ENCODE measurements around the gene SLC6A11. TPM values are rescaled to one million over a fixed set of nuclear protein-coding genes. Genes with fewer than 3 reads are reported as not detected.

Gene SLC6A11
- total and polyA plus RNA-seq, 2 donors: 0.05 to 0.18 TPM

- no peak overlapping the region for H3K27ac ChIP-seq (ENCODE audit: low read depth in 1 of 2, low read length in 1 of 2)
- no peaks in the 10 kb centered on the region for H3K36me3 ChIP-seq (ENCODE audit: control insufficient read depth in 2 of 2, insufficient read depth in 2 of 2, low read length in 1 of 2)
- H3K4me1 ChIP-seq (ENCODE audit: control insufficient read depth in 2 of 2, insufficient read depth in 2 of 2, low read length in 2 of 2): no peaks in the 10 kb centered on the region
- no peak for DNase-seq (ENCODE audit: low read depth in 6 of 9, low spot score in 9 of 9)
- H3K9me3 ChIP-seq (ENCODE audit: control insufficient read depth in 2 of 2, insufficient read depth in 1 of 2, low read length in 1 of 2): no peaks in the 10 kb centered on the region
- H3K27me3 ChIP-seq (ENCODE audit: control insufficient read depth in 2 of 2, insufficient read depth in 1 of 2, low read length in 1 of 2): no peaks in the 10 kb centered on the region
- H3K4me3 ChIP-seq (ENCODE audit: low read length in 2 of 2): no peak overlapping the region
These were observed 29.4 kb upstream of the SLC6A11 start for GRCh38 chr3:10786640-10787039.

GRCh38 chr3:10788451-10788850 lies 27.6 kb upstream of the SLC6A11 start:
- Histone ChIP-seq H3K9me3 (ENCODE audit: control insufficient read depth in 2 of 2, insufficient read depth in 1 of 2, low read length in 1 of 2) (no peaks in the 10 kb centered on the region), H3K27me3 (ENCODE audit: control insufficient read depth in 2 of 2, insufficient read depth in 1 of 2, low read length in 1 of 2) (no peaks in the 10 kb centered on the region), H3K4me1 (ENCODE audit: control insufficient read depth in 2 of 2, insufficient read depth in 2 of 2, low read length in 2 of 2) (no peaks in the 10 kb centered on the region), H3K36me3 (ENCODE audit: control insufficient read depth in 2 of 2, insufficient read depth in 2 of 2, low read length in 1 of 2) (no peaks in the 10 kb centered on the region), H3K4me3 (ENCODE audit: low read length in 2 of 2) (no peak overlapping the region), H3K27ac (ENCODE audit: low read depth in 1 of 2, low read length in 1 of 2) (no peak overlapping the region)
- 36% methylated on average over 1 of the region's 1 CpG for WGBS
- no peak for DNase-seq (ENCODE audit: low read depth in 6 of 9, low spot score in 9 of 9)

- 96% methylated on average over 1 of the region's 1 CpG for WGBS
- Histone ChIP-seq H3K9me3 (ENCODE audit: control insufficient read depth in 2 of 2, insufficient read depth in 1 of 2, low read length in 1 of 2) (no peaks in the 10 kb centered on the region), H3K27ac (ENCODE audit: low read depth in 1 of 2, low read length in 1 of 2) (no peak overlapping the region), H3K36me3 (ENCODE audit: control insufficient read depth in 2 of 2, insufficient read depth in 2 of 2, low read length in 1 of 2) (no peaks in the 10 kb centered on the region), H3K27me3 (ENCODE audit: control insufficient read depth in 2 of 2, insufficient read depth in 1 of 2, low read length in 1 of 2) (no peaks in the 10 kb centered on the region), H3K4me3 (ENCODE audit: low read length in 2 of 2) (no peak overlapping the region), H3K4me1 (ENCODE audit: control insufficient read depth in 2 of 2, insufficient read depth in 2 of 2, low read length in 2 of 2) (no peaks in the 10 kb centered on the region)
- no peak for DNase-seq (ENCODE audit: low read depth in 6 of 9, low spot score in 9 of 9)
These were observed 25.3 kb upstream of the SLC6A11 start for GRCh38 chr3:10790713-10791112.

- 92% methylated on average over 4 of the region's 4 CpGs for WGBS
These were observed 23.8 kb upstream of the SLC6A11 start for GRCh38 chr3:10792208-10792607.

GRCh38 chr3:10798600-10799367 lies 17.2 kb upstream of the SLC6A11 start:
- Histone ChIP-seq H3K9me3 (ENCODE audit: control insufficient read depth in 2 of 2, insufficient read depth in 1 of 2, low read length in 1 of 2) (no peaks in the 10 kb centered on the region), H3K27me3 (ENCODE audit: control insufficient read depth in 2 of 2, insufficient read depth in 1 of 2, low read length in 1 of 2) (peaks cover 0 to 2% of the 10 kb centered on the region in 2 donors), H3K4me3 (ENCODE audit: low read length in 2 of 2) (no peak overlapping the region), H3K36me3 (ENCODE audit: control insufficient read depth in 2 of 2, insufficient read depth in 2 of 2, low read length in 1 of 2) (no peaks in the 10 kb centered on the region), H3K27ac (ENCODE audit: low read depth in 1 of 2, low read length in 1 of 2) (no peak overlapping the region), H3K4me1 (ENCODE audit: control insufficient read depth in 2 of 2, insufficient read depth in 2 of 2, low read length in 2 of 2) (no peaks in the 10 kb centered on the region)
- no peak for DNase-seq (ENCODE audit: low read depth in 6 of 9, low spot score in 9 of 9)
- WGBS: 84% methylated on average over 5 of the region's 5 CpGs

More at GRCh38 chr3:10792208-10792607, 23.8 kb upstream of the SLC6A11 start:
- Histone ChIP-seq H3K9me3 (ENCODE audit: control insufficient read depth in 2 of 2, insufficient read depth in 1 of 2, low read length in 1 of 2) (no peaks in the 10 kb centered on the region), H3K36me3 (ENCODE audit: control insufficient read depth in 2 of 2, insufficient read depth in 2 of 2, low read length in 1 of 2) (no peaks in the 10 kb centered on the region), H3K27ac (ENCODE audit: low read depth in 1 of 2, low read length in 1 of 2) (no peak overlapping the region), H3K4me1 (ENCODE audit: control insufficient read depth in 2 of 2, insufficient read depth in 2 of 2, low read length in 2 of 2) (no peaks in the 10 kb centered on the region), H3K27me3 (ENCODE audit: control insufficient read depth in 2 of 2, insufficient read depth in 1 of 2, low read length in 1 of 2) (no peaks in the 10 kb centered on the region), H3K4me3 (ENCODE audit: low read length in 2 of 2) (no peak overlapping the region)
- DNase-seq (ENCODE audit: low read depth in 6 of 9, low spot score in 9 of 9): no peak

- no peak for DNase-seq (ENCODE audit: low read depth in 6 of 9, low spot score in 9 of 9)
- WGBS: 88% methylated on average over 2 of the region's 2 CpGs
- no peak overlapping the region for H3K27ac ChIP-seq (ENCODE audit: low read depth in 1 of 2, low read length in 1 of 2)
These were observed 11.8 kb upstream of the SLC6A11 start for GRCh38 chr3:10804183-10804648.

GRCh38 chr3:10806006-10806405 lies 10.0 kb upstream of the SLC6A11 start:
- no peak overlapping the region for H3K4me3 ChIP-seq (ENCODE audit: low read length in 2 of 2)
- no peaks in the 10 kb centered on the region for H3K9me3 ChIP-seq (ENCODE audit: control insufficient read depth in 2 of 2, insufficient read depth in 1 of 2, low read length in 1 of 2)
- no peak overlapping the region for H3K27ac ChIP-seq (ENCODE audit: low read depth in 1 of 2, low read length in 1 of 2)
- H3K27me3 ChIP-seq (ENCODE audit: control insufficient read depth in 2 of 2, insufficient read depth in 1 of 2, low read length in 1 of 2): no peaks in the 10 kb centered on the region
- 68% methylated on average over 4 of the region's 4 CpGs for WGBS
- no peaks in the 10 kb centered on the region for H3K4me1 ChIP-seq (ENCODE audit: control insufficient read depth in 2 of 2, insufficient read depth in 2 of 2, low read length in 2 of 2)
- no peak for DNase-seq (ENCODE audit: low read depth in 6 of 9, low spot score in 9 of 9)
- no peaks in the 10 kb centered on the region for H3K36me3 ChIP-seq (ENCODE audit: control insufficient read depth in 2 of 2, insufficient read depth in 2 of 2, low read length in 1 of 2)

More at GRCh38 chr3:10804183-10804648, 11.8 kb upstream of the SLC6A11 start:
- Histone ChIP-seq H3K4me1 (ENCODE audit: control insufficient read depth in 2 of 2, insufficient read depth in 2 of 2, low read length in 2 of 2) (no peaks in the 10 kb centered on the region), H3K27me3 (ENCODE audit: control insufficient read depth in 2 of 2, insufficient read depth in 1 of 2, low read length in 1 of 2) (no peaks in the 10 kb centered on the region), H3K9me3 (ENCODE audit: control insufficient read depth in 2 of 2, insufficient read depth in 1 of 2, low read length in 1 of 2) (no peaks in the 10 kb centered on the region), H3K4me3 (ENCODE audit: low read length in 2 of 2) (no peak overlapping the region), H3K36me3 (ENCODE audit: control insufficient read depth in 2 of 2, insufficient read depth in 2 of 2, low read length in 1 of 2) (no peaks in the 10 kb centered on the region)

GRCh38 chr3:10808130-10808735 lies 7.8 kb upstream of the SLC6A11 start:
- H3K4me3 ChIP-seq (ENCODE audit: low read length in 2 of 2): no peak overlapping the region
- WGBS: 71% methylated on average over 1 of the region's 1 CpG
- no peak for DNase-seq (ENCODE audit: low read depth in 6 of 9, low spot score in 9 of 9)
- H3K36me3 ChIP-seq (ENCODE audit: control insufficient read depth in 2 of 2, insufficient read depth in 2 of 2, low read length in 1 of 2): no peaks in the 10 kb centered on the region
- no peaks in the 10 kb centered on the region for H3K9me3 ChIP-seq (ENCODE audit: control insufficient read depth in 2 of 2, insufficient read depth in 1 of 2, low read length in 1 of 2)
- H3K27me3 ChIP-seq (ENCODE audit: control insufficient read depth in 2 of 2, insufficient read depth in 1 of 2, low read length in 1 of 2): no peaks in the 10 kb centered on the region
- H3K4me1 ChIP-seq (ENCODE audit: control insufficient read depth in 2 of 2, insufficient read depth in 2 of 2, low read length in 2 of 2): no peaks in the 10 kb centered on the region
- no peak overlapping the region for H3K27ac ChIP-seq (ENCODE audit: low read depth in 1 of 2, low read length in 1 of 2)

GRCh38 chr3:10808974-10809373 lies 7.1 kb upstream of the SLC6A11 start:
- Histone ChIP-seq H3K27me3 (ENCODE audit: control insufficient read depth in 2 of 2, insufficient read depth in 1 of 2, low read length in 1 of 2) (no peaks in the 10 kb centered on the region), H3K27ac (ENCODE audit: low read depth in 1 of 2, low read length in 1 of 2) (no peak overlapping the region), H3K36me3 (ENCODE audit: control insufficient read depth in 2 of 2, insufficient read depth in 2 of 2, low read length in 1 of 2) (no peaks in the 10 kb centered on the region), H3K4me1 (ENCODE audit: control insufficient read depth in 2 of 2, insufficient read depth in 2 of 2, low read length in 2 of 2) (no peaks in the 10 kb centered on the region), H3K4me3 (ENCODE audit: low read length in 2 of 2) (no peak overlapping the region), H3K9me3 (ENCODE audit: control insufficient read depth in 2 of 2, insufficient read depth in 1 of 2, low read length in 1 of 2) (no peaks in the 10 kb centered on the region)
- 94% methylated on average over 2 of the region's 2 CpGs for WGBS
- no peak for DNase-seq (ENCODE audit: low read depth in 6 of 9, low spot score in 9 of 9)
